HG02943 (cell line): ENCODE results near the gene CYP2U1.
A peak's percentile ranks its signal among the peaks of the same experiment; 100 is the strongest.

Experiments used
- ATAC-seq: cut with Tn5 transposase; IDR thresholded peaks from one replicate; pipeline ENCODE4 v1.9.1; 2021; ENCODE audit warnings: mild to moderate bottlenecking, low read depth, moderate library complexity; ENCODE audit not compliant: unreplicated experiment

CYP2U1 gene

DNA sequence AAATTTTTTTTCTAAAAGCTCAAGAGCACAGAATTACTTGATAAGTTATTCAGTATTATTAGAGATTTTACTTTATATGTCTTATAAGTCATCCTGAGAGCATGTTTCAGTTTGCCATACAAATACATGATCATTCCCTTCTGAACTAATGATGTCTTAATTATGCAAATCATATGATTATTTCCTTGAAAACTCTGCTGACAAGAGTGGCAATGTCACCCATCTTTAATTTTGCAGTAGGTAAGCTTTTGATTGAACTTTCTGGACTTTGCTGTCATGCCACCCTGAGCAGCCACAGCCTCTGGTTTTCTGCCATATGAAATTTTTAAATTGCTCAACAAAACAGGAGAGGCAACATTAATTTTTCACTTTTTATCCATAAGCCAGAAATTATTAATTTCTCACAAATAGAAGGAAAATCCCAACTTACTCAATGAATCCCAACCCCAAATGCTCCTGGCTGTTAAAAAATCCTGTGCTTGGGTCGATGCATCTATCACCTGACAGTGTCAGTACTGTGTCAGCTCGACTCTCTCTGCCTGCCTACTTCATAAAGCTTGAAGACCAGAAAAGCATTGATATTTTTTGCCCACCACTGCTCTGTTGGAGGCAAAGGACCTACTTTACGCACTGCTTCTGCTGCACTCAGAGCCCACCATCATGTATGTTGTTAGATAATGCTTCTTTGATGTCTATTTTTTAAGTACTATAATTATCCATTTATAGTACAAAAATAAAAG is 46.8 kb downstream of the CYP2U1 start:
- no peak for ATAC-seq

- ATAC-seq: no peak
Observed at GRCh38 chr4:107978716-107979451, 47.5 kb downstream of the CYP2U1 start.

- ATAC-seq: no peak
Observed at GRCh38 chr4:107987916-107988762, 56.8 kb downstream of the CYP2U1 start.

- no peak for ATAC-seq
Observed at GRCh38 chr4:107988763-107989035, 57.4 kb downstream of the CYP2U1 start.

- ATAC-seq: no peak
Observed at GRCh38 chr4:107989162-107989536, 57.8 kb downstream of the CYP2U1 start.

GRCh38 chr4:107989537-107990386 is 58.4 kb downstream of the CYP2U1 start, which contains the start of gene HADH:
Gene HADH (plus strand): TSS chr4:107989889. CDS start chr4:107989933, 44 bp downstream.
- ATAC-seq: peak; percentile 92

DNA sequence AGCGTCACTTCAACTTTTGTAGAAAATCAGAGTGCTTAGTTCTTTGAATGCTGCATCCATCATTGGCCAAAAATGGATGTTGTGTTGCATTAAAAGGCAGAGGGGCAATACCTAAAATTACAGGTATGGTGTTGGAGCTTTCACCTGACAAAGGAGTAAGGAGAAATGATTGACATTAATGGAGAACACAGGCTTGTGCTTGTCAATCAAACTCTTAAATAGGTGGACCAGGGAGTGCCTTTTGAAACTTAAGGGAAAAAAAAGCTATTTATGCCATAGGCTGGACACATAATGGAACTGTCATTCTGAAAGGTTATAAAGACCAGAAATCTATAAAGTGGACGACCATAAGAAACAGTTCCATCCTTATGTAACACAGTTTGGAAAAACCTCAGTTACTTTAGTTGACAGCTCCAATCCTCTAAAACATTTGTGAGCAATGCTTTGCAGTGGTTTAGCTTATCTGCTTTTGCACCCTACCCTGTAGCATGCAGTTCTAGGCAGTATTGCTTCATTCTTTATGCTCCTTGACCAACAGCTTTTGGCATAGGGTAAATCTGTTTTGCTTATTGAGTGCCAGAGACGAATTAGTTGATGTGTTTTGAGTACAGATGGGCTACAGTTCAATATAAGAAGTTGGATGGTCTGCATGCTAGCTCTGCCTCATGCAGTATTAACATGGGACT is 60.7 kb downstream of the CYP2U1 start:
- no peak for ATAC-seq

DNA sequence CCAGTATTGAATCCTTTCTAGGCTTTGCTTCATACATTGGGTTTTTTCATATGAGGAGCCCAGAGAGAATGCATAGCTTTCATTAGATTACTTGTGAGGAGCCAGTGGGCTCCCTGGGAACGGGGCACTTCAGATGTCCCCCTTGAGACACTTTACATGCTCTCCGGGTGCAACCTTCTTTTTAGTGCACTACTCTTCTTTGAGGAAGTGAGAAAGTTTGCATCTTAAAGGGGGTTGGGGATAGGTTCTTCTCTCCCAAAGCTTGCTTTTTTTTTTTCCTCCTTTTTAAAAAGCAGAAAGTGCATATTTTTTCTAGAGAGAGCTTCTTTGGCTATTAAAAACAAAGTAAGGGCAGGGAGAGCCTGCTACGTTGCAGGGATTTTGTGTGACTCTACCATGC is 62.6 kb downstream of the CYP2U1 start:
- ATAC-seq: peak; percentile 31

GRCh38 chr4:107994894-107995293 is 63.5 kb downstream of the CYP2U1 start:
- no peak for ATAC-seq

- ATAC-seq: no peak
Observed at GRCh38 chr4:107996949-107997788, 65.8 kb downstream of the CYP2U1 start.

DNA sequence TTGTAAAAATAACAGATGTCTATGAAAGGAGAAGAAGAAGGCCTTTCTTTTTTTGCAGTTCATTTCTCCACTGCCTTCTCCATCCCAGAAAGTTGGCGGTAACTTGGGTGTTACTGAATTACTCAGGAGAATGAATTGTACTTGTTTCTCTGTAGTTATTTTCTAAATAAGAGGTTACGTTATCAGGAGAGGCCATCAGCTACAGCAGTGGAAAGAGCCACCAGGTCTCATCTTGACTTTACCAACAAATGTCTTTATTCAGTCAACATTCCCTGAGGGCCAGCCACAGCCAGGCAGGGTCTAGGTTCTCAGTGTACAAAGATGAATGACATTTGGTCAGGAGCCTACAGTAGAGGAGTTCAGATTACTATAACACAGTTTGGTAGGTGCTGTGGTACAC is 66.4 kb downstream of the CYP2U1 start:
- ATAC-seq: no peak

DNA sequence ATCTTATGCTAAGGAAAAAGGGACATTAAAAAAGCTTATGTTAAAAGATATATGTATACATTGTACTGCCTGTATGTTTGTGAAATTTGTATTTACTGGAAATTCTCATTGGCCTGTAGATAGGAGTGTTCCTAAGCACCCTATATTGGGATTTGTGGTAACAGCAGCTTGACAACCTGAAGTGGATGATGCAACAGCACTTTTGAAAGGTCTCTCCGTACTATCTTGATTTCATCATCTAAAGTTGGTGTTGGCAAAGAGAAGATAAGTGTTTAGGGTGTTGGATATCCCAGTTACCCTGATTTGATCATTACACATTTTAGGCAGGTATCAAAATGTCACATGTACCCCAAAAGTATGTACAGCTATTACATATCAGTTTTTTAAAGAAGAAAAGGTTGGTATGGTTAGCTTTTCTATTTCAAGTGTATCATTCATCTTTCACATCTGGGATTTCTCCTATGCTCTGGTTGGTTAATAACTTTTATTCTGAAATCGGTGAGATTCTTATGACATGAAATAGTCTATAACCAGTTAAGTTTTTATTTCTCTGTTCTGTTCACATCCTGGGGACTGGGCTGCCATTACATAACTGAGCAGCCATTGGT is 68.7 kb downstream of the CYP2U1 start:
- ATAC-seq: no peak

DNA sequence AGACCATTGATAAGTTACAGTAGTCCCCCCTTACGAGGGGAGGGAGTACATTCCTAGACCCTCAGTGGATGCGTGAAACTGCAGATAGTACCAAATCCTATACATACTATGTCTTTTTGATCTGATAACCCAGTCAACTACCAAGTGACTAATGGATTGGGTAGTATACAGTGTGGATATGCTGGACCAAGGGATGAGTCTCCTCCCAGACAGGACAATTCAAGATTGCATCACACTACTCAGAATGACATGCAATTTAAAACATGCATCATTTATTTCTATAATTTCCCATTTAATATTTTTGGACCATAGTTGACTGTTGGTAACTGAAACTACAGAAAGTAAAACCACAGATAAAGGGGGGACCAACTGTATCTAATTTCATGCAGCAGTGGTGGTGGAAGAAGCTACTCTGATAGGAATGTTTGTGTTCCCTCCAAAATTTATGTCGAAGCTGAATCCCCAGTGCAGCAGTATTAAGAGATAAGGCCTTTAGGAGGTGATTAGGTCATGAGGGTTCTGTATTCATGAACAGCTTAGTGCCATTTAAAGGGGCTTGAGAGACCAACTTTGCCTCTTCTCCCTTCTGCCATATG is 70.3 kb downstream of the CYP2U1 start:
- no peak for ATAC-seq
